Stomach (tissue), 4 donors: ENCODE data around the gene PSMC5.

Source experiments
- POLR2A ChIP-seq, 4 donors: fragments of 450-650 bp; IDR thresholded peaks; one replicate each; pipeline ENCODE4 v1.6.1; 2016; ENCODE audit warnings: antibody characterized with exemption in 4 of 4, control low read depth in 2 of 4, mild to moderate bottlenecking in 1 of 4, moderate library complexity in 1 of 4
- TF ChIP-seq, protein P1 (sequence below), 7 experiments: fragments of 450-650 bp in 4 of 7; fragments of 200-600 bp in 3 of 7; sonication (generic) in 3 of 7; IDR thresholded peaks; one replicate each; pipeline ENCODE4 v1.5.1; 2016 to 2019; ENCODE audit warnings: antibody characterized with exemption in 7 of 7, control low read depth in 2 of 7, mild to moderate bottlenecking in 1 of 7

DNA sequence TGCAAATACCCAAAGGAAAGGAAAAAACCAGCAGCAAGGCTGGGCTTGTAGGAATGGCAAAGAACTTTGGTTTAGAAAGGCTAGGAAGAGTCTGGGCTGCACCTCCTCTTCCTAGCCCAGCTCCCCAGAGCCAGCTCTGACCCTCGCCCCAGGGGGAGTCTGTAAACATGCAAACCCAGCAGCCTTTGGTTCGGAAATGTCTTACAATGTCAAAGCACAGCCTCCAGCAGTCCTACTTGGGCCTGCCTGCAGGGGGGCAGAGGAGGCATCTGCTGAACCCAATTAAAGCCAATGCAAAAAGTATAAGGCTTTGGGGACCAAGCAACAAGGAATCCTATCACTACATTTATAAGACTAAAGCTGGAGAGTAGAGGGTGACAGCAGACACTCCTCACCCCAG lies 5.2 kb downstream of the PSMC5 start:
- TF ChIP-seq, protein P1, sequence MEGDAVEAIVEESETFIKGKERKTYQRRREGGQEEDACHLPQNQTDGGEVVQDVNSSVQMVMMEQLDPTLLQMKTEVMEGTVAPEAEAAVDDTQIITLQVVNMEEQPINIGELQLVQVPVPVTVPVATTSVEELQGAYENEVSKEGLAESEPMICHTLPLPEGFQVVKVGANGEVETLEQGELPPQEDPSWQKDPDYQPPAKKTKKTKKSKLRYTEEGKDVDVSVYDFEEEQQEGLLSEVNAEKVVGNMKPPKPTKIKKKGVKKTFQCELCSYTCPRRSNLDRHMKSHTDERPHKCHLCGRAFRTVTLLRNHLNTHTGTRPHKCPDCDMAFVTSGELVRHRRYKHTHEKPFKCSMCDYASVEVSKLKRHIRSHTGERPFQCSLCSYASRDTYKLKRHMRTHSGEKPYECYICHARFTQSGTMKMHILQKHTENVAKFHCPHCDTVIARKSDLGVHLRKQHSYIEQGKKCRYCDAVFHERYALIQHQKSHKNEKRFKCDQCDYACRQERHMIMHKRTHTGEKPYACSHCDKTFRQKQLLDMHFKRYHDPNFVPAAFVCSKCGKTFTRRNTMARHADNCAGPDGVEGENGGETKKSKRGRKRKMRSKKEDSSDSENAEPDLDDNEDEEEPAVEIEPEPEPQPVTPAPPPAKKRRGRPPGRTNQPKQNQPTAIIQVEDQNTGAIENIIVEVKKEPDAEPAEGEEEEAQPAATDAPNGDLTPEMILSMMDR (IDR thresholded peaks at IDR 0.05) = no peak
- no peak for TF ChIP-seq POLR2A (IDR thresholded peaks at IDR 0.05)
